GM21528 (cell line): Measurements from ENCODE around the gene KPTN.

Experiments used
- ATAC-seq: cut with Tn5 transposase; IDR thresholded peaks from one replicate; pipeline ENCODE4 v1.9.1; 2021; ENCODE audit warnings: mild to moderate bottlenecking, moderate library complexity; ENCODE audit not compliant: unreplicated experiment, low FRiP score

Gene KPTN

DNA sequence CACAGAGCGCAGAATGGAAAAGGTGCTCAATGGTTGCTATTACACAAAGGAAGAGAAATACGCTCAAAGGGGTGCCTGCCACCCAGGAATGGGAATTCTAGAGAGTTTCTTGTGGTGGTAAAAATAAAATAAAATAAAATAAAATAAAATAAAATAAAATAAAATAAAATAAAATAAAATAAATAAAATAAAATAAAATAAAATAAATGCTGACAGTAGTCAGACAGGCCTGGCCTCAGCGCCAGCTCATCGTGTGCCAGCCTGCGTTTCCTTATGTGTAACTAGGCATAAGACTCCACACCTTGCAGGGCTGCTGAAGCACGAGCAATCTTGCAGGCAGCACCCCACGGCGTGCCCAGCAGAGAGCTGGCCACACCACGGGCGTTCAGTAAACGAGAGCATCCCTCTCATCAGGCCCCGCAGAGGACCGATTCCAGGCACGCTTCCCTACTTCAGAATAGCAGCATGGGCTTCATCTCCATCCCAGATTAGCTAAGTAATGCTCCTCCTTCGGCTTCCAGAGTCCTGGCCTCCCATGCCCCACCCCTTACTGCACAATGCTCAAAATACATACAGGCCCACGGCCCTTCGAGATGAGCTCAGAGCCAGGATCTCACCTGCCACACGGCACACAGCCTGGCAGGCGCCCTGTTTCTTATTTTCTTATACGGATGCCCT is 25.3 kb upstream of the KPTN start:
- no peak for ATAC-seq

DNA sequence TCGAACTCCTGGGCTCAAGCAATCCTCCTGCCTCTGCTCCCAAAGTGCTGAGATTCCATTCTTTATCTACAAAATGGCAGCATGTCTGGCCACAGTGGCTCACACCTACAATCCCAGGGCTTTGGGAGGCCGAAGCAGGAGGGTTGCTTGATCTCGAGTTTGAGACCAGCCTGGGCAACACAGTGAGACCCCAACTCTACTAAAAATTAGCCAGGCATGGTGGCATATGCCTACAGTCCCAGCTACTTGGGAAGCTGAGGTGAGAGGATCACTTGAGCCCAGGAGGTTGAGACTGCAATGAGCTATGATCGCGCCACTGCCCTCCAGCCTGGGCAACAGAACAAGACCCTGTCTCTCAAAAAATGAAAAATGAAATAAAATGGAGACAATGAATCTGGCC is 24.7 kb upstream of the KPTN start:
- ATAC-seq = no peak

DNA sequence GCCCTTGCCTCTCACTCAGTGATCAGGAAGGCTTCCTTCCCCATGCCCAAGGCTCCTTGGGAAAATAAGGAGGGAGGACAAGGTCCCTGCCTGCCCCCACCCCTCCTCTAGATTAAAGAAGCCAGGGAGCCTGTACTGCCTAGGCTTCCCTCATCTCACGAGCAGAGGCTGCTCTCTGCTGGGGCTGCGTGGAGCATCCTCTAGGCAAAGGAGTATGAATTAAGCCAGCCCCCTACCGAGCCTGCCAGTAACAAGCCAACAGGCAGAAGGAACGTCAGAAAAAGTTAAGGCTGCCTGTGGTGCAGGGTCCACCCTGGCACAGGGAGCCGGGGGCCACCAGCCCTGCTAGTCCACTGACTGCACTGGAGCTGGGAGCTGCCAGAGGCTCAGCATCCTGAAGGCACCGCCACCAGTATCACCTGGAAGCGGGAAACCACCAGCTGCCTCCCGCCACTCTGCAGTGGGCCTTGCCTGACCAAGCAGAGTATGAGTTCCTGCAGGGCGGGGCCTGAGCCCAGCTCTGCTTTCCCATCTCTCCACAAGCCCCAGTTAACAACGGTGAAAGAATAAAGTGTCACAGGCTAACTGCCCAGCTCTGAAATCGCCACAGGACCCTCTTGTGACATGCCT is 24.0 kb upstream of the KPTN start:
- ATAC-seq = no peak

DNA sequence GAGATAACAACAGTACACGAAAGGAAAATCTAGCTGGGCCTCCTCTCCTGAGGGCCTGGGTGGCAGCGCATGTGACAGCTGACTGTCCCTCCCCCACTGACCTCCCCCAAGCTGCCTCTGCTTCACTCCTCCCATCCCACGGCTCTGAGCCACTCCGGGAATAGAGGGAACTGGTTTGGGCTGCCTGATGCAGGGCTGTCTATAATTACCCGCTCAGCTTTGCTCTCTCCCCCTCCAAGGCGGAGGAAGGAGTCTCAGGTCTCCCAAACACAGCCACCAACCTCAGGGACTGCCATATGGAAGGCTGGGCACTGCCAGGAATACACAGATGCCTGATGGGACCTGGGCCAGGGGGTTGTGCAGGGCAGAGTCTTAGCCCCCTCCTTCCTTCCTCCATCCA is 23.0 kb upstream of the KPTN start:
- ATAC-seq = no peak

DNA sequence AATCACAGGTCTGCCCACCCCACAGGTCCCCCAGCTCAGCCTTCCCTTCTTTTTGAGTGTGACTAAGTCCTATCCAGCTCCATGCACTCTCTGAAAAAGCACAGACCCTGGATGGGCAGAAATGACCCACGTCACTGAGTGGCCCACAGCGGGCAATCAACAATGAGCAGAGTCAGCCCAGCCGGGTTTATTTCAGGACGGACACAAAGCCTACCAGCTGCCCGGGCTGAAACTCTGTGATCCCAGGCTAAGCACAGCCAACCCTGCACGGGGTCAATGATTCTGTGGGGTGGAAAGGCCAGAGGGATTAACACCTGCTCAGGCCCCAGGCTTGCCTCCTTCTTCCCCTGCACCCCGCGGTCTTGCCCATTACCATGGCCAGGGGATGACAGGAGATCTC is 22.4 kb upstream of the KPTN start:
- no peak for ATAC-seq

DNA sequence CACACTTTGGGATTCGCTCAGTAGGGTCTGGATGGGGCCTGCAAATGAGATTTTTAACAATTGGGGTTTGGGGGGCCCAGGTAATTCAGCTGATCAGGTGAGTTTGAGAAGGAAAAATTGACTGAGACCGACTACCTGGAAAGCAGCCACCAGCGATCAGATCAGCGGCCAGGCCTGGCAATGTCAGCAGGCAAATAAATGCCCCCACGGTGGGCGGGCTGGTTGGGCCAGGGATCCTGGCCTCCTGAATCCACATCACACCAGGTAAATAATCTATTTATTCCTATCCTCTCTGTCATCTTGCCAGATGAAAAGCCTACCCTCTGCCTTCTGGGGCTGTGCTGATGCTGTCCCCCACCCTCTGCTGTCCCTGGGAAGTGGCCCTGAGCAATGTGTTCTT is 21.5 kb upstream of the KPTN start:
- no peak for ATAC-seq

DNA sequence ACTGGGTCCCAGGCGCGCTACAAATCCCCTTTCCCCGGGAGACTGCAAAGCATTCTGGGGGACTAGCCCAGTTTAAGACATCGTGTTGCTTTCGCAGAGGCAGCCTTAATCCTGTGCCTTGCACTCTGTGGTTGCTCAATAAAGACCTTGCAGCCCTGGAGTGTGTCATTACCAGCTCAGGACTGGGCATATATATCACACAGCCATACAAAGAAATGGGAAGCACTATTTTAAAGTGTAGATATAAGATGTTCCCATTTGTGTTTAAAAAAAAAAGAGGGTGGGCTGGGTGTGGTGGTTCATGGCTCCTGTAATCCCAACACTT is 19.8 kb upstream of the KPTN start:
- ATAC-seq = no peak

DNA sequence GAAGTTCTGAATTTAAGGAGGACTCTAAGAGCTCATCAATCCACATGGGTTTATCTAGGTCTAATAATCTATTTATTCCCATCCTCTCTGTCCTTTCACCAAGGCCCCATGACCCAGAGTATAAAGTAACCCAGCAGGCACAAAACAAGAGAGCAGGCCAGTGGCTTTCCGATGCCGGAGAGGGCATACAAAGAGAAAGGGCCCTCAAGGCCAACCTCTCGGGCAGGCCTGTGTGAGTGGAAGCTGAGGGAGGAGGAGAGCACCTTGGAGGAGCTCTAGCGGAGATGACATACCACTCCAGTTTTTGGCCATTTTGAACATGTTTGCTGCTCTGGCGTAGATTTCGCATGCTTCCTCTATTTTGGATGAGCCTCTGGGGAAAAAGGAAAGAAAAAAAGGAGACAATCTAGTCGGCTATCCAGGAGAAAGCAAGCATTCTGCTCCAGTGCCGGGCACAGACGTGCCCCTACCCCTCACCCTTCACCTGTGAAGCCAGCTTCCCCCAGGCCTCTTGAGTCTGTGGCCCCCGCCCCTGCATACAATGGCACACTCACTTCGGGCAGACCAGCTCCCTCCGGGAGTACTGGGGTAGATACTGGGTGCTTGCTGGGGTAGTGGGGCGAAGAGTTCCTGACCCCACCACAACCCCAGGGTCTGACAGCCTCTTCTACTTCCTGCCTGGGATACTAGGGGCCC is 19.3 kb upstream of the KPTN start:
- ATAC-seq = no peak

DNA sequence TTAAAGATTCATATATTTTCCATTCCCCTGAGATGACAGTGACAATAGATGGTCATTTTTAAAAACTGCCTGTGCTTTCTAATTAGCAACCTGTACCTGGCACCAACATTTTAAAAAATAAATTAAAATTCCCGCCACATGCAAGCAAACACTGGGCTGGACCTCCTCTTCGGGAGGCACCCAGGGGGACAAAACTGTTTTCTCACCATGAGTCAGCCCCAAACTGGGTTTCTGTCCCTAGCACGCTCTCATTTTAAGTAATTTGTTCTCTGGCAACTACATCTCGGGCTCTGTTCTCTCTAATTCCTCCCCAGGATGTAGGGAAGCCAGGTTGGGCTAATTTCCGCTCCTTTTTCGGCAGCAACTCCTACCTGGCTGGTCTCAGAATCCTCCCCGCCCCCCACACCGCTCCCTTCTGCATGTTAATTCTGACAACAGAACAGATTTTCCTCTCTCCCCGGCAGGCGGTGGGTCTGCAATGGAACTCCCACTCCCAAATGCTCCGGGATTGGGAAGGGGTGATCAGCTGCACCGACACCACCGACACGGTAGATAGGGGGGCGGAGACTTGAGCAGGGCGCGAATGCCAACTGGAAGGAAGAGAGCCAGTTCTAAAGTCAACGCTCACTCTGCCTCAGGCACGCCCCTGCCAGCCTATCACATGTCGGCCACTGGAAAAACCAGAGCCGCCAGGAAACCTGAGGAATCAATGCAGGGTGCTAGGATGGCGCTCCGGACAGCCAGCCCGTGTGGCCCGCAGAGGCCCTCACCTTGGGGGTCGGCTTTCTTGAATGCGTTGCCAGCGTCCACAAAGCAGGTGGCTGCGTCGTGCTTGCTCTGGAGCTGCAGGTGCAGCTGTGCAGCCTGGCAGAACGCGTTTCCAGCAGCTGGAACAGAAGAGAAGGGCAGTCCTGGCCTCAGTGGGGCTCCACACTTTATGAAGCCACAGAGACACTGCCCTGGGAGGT is 16.1 kb upstream of the KPTN start:
- ATAC-seq = no peak

DNA sequence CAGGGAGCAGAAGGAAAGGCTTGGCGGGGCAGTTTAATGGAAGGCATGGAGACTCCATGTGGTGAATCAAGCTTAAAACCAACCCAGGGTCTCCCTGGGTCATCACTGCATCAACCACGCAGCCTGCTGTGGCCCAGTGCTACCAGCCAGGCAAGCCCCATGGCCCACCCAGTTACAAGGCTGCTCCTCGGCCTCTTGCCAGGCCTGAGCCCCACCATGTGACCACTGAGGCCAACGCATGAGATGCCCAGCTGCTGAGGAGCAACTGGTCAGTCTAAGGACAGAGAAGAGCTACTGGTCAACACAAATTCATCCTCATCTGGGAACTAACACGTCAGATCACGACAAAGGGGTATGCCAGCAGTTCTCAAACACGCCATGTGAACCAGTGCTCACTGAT is 15.4 kb upstream of the KPTN start:
- no peak for ATAC-seq

DNA sequence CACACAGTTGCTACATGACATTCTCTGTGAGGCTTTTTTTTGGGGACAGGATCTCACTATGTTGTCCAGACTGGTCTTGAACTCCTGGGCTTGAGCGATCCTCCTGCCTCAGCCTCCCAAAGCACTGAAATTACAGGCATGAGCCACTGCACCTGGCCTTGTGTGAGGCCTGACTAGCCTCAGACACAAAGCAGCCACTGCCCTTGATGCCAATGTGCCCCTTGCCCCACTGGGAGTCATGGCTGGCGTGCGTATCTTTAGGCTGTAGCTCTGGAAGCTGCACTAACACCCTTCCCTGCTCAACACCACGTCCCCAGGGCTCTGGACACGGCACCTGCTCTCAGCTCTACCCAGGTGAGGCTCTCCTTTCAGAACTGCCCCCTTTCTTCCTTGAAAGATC is 14.5 kb upstream of the KPTN start:
- ATAC-seq = no peak

DNA sequence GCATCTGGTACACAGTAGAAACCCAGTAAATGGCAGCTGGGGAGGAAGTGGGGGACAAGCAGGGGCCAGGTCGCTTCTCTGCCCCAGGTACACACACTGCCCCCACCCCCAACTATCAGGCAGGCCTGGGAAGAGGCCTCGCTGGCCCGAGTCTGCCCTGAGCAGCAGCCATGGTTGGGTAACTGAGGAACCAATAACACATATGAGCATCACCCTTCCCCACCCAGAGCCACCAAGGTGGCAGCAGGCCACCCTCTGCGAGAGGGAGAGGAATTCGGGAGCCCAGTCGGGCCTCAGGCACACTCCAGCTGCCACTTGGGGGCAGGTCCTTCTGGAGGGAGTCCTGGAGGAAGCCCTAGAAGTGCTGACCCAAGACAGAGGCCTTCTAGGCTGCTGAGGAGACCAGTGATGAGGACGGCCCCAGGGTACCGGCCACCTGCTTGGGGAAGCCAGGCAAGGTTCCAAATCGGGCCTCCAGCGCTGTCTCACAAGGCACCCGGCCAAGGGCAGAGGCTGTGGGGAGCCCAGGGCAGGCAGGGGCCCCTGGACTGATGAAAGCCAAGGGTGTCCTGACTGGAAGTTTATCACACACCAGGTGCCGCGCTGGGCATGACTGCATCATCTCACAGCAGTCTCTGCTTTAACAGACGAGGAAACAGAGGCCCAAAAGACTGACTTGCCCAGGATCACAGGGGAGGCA is 14.0 kb upstream of the KPTN start:
- no peak for ATAC-seq

DNA sequence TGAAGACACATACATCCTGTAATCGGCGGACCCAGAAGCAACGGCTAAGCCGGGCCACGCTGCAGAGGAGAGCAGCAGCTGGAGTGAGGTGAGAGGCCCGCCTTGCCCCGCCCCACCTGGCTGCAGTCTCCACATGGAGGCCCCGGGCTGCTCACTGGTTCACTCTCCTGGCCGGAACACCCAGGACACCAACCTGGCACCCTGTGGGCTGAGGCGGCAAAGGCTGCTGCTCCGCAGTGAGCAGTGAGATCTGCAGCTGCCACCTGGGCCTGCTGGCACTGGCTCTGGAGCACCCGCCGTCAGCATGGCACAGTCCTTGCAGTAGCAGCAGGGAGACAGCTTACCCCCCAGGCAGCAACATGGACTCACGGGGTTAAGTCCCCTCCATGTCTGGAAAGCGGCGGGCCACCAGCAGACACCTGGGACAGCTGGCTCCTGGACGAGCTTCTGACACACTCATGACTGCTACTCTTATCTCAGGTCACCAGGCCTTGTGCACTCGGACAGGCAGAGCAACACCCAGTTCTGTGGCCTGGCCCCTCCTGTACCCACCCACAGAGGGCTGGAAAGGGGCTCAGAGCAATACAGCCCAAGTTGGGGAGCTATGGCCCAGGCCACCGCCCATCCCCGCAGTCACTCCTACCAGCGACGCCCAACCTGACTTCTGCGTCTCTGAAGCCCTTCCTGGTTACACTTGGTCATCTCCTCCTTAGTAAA is 13.2 kb upstream of the KPTN start:
- no peak for ATAC-seq

DNA sequence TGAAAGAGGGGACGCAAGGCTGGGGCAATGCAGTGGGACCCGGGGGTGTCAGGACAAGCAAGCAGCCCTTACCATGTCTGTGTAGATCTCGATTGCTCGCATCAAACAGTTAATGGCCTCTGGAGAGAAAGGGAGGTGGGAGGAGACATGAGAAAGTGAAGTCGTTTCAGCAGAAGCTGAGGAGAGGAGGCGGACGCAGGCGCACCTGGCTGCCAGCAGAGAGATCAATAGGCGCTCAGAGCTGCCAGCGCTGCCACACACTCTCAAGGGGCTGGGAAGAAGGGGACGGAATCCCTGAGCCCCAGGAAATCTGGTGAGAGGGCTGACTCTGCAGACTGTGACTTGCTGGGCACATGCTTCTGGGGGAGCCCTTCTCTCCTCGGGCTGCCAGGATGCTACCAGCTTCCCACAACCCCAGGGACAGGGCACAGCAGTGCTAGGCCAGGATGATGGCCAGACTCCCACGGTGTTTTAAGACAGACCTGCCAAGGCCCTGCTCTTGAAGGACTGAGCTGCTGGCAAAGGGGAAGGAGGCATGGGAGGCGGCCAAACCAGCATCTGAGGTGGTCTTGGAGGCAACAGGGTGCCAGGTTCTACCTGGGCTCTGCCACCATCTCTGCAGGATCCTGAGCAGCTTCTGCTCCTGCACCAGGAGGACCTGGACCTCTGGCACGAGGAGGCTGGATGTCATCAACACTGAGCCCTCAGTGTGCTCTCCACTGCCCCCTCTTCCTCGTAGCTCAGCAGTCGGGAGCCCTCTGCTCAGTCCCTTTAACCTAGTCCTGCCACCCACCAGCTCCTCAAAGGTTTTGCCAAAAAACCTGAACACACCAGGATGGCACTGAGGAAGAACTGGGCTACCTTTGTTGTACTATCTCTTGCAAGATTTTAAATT is 11.7 kb upstream of the KPTN start:
- no peak for ATAC-seq

DNA sequence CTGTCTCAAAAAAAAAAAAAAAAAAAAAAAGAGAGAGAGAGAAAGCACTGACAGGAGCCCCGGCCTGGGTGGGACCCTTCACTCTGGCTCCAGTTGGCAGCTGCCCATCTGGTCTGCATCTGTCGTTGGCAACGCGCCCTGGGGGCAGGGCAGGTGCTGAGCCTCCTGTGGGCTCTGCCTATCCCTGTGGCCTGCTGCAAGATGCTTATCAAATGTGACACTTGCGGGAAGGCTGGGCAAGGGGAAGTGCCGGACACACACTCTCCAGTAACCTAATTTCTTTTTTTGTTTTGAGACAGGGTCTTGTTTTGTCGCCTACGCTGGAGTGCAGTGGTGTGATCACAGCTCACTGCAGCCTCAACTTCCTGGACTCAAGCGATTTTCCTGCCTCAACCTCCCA is 10.7 kb upstream of the KPTN start:
- no peak for ATAC-seq

DNA sequence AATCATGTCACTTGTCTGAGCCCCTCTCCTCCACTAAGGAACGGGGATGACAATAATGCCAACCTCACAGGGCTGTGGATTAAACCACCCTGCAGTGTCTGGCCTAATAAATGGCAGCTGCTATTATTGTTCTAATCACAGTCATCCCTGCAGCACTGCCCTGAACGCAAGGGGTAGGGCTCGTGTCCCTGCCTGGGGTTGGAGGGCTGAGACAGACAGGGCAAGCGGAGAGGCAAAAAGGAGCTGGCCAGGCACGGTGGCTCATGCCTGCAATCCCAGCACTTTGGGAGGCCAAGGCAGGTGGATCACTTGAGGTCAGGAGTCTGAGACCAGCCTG is 10.2 kb upstream of the KPTN start:
- no peak for ATAC-seq

DNA sequence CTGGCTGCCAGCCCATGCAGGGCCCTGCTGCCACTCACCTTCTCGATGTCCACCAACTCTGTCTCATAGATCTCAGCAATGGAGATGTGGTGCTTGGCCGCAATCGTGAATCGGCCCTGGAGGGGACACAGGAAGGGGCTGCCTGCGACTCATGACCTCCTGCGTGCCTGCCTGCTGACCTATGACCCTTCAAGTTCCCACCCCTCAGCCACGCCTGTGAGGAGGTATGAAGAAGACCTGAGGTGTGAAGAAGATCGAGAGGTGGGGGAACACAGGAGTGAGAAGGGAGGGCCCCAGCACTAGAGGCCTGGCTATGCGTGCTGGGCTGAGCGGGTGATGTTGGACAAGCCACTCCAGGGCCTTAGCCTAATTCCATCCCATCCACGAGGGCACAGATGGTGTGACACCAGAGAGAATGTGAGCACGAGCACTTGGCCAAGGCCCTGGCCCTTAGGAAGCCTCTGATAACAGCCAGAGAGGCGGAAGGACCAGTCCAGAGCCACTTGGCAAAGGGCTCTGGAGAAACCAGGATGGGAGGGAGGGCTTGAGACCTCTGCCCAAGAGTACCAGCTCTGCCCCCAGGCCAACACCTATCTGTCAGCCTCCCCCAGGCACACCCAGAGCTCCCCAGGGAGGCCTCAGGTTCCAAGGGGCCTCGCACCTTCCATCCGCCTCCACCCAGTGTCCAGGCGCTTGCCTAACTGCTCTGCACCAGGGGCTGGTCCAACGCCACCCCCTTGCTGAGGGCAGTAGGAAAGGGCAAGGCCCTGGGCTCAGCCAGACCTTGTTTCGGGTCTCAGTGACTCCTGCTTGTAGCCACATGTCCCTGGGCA is 9.6 kb upstream of the KPTN start:
- no peak for ATAC-seq
